ENCODE data around the gene TSHR. TPM values are rescaled to one million over a fixed set of nuclear protein-coding genes. Genes with fewer than 3 reads are reported as not detected.

Gene TSHR
- total and polyA plus RNA-seq, 9 donors, result 0.15 to 0.41 (median 0.23) TPM; not detected in 6

GRCh38 chr14:81006266-81006665 is 50.8 kb downstream of the TSHR start:
- Histone ChIP-seq H3K27me3 (no peaks in the 10 kb centered on the region), H3K4me1 (ENCODE audit: insufficient read depth) (no peaks in the 10 kb centered on the region), H3K4me3 (no peak overlapping the region), H3K36me3 (no peaks in the 10 kb centered on the region), H3K27ac (no peak overlapping the region), H3K9me3 (no peaks in the 10 kb centered on the region)
- WGBS, 3 donors, result 91 to 96% (median 92%) methylated on average over 3 of the region's 3 CpGs
- no peak for TF ChIP-seq POLR2A (IDR thresholded peaks at IDR 0.05)
- no peak for TF ChIP-seq EP300 (IDR thresholded peaks at IDR 0.05)
- TF ChIP-seq, protein P1, sequence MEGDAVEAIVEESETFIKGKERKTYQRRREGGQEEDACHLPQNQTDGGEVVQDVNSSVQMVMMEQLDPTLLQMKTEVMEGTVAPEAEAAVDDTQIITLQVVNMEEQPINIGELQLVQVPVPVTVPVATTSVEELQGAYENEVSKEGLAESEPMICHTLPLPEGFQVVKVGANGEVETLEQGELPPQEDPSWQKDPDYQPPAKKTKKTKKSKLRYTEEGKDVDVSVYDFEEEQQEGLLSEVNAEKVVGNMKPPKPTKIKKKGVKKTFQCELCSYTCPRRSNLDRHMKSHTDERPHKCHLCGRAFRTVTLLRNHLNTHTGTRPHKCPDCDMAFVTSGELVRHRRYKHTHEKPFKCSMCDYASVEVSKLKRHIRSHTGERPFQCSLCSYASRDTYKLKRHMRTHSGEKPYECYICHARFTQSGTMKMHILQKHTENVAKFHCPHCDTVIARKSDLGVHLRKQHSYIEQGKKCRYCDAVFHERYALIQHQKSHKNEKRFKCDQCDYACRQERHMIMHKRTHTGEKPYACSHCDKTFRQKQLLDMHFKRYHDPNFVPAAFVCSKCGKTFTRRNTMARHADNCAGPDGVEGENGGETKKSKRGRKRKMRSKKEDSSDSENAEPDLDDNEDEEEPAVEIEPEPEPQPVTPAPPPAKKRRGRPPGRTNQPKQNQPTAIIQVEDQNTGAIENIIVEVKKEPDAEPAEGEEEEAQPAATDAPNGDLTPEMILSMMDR (IDR thresholded peaks at IDR 0.05), result no peak
- intact Hi-C loops (cut with DNase I), result no loop called here
- no peak for DNase-seq

DNA sequence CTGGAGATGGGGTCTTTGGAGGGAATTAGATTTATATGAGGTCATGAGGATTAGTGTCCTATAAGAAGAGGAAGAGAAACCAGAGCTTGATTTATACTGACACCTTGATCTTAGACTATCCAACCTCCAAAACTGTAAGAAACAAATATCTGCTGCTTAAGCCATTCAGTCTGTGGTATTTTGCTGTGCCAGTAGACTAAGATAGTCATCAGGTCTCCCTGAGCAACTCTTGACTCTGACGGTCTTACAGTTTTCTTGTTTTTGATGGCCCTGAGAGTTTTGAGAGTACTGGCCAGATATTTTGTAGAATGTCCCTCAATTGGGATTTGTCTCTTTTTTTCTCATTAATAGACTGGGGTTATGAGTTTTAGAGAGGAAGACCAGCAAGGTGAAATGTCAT is 51.7 kb downstream of the TSHR start:
- H3K4me1 ChIP-seq (ENCODE audit: insufficient read depth), result no peaks in the 10 kb centered on the region
- H3K36me3 ChIP-seq, result no peaks in the 10 kb centered on the region
- TF ChIP-seq POLR2A (IDR thresholded peaks at IDR 0.05) (no peak), EP300 (IDR thresholded peaks at IDR 0.05) (no peak)
- TF ChIP-seq, protein P1 (IDR thresholded peaks at IDR 0.05), result no peak
- 48 to 69% (median 51%) methylated on average over 1 of the region's 1 CpG for WGBS, 3 donors
- H3K4me3 ChIP-seq, result no peak overlapping the region
- intact Hi-C loops (cut with DNase I), result no loop called here
- DNase-seq, result no peak
- H3K27ac ChIP-seq, result no peak overlapping the region
- no peaks in the 10 kb centered on the region for H3K9me3 ChIP-seq
- no peaks in the 10 kb centered on the region for H3K27me3 ChIP-seq

DNA sequence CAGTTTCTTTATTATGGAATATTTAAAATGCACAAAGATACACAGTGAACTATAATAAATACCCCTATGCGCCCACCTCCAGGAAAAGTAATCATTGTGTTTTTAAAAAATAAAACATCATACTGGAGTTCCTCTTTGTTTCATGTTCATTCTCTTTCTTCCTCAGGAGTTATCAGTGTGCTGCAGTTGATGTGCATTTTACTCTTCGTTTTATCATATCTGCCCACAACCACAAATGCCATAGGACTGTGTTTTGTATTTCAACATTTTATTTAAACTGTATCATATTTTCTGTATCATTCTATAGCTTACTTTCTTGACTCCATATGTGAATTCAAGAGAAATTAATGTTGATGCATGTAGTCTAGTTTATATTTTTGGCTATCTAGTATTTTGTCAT is 53.9 kb downstream of the TSHR start:
- intact Hi-C loops (cut with DNase I), result no loop called here
- H3K4me3 ChIP-seq, result no peak overlapping the region
- TF ChIP-seq EP300 (IDR thresholded peaks at IDR 0.05) (no peak), POLR2A (IDR thresholded peaks at IDR 0.05) (no peak)
- TF ChIP-seq, protein P1 (IDR thresholded peaks at IDR 0.05), result no peak

DNA sequence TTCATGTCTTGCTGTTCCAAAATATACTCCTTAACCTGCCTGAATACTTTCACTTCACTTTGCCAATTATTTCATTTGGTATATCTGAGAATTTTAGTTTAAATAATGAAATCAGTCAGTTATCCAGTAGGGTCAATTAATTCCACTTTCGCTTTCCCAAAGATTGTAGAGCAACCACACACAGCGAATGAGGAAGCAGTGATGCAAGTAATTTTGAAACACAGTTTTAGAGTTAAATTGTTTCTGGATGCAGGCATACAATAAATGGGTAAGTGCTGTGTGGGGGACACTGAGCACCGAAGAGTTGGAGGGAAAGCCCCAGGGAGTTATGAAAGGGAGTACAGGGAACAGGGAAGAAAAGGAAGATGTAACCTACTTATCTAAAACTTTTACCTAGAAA is 62.8 kb downstream of the TSHR start:
- intact Hi-C loops (cut with DNase I), result no loop called here
- no peak overlapping the region for H3K27ac ChIP-seq
- TF ChIP-seq, protein P1 (IDR thresholded peaks at IDR 0.05), result no peak
- no peak for TF ChIP-seq POLR2A (IDR thresholded peaks at IDR 0.05)
- no peak for TF ChIP-seq EP300 (IDR thresholded peaks at IDR 0.05)
- H3K27me3 ChIP-seq, result no peaks in the 10 kb centered on the region
- no peak for DNase-seq
- no peaks in the 10 kb centered on the region for H3K4me1 ChIP-seq (ENCODE audit: insufficient read depth)
- no peaks in the 10 kb centered on the region for H3K36me3 ChIP-seq
- WGBS, 3 donors, result 71 to 86% (median 78%) methylated on average over 3 of the region's 3 CpGs
- no peak overlapping the region for H3K4me3 ChIP-seq
- no peaks in the 10 kb centered on the region for H3K9me3 ChIP-seq

More for the DNA sequence above, 53.9 kb downstream of the TSHR start:
- H3K9me3 ChIP-seq, result no peaks in the 10 kb centered on the region
- no peak for DNase-seq
- WGBS, 3 donors, result 48 to 70% (median 57%) methylated on average over 2 of the region's 2 CpGs
- H3K27me3 ChIP-seq, result no peaks in the 10 kb centered on the region
- H3K4me1 ChIP-seq (ENCODE audit: insufficient read depth), result no peaks in the 10 kb centered on the region
- no peak overlapping the region for H3K27ac ChIP-seq
- H3K36me3 ChIP-seq, result no peaks in the 10 kb centered on the region
